Activated CD4-positive, alpha-beta T cell treated with anti-CD3 and anti-CD28 coated beads for 36 hours (primary cell): ENCODE data around the gene KRT17. TPM values are rescaled to one million over a fixed set of nuclear protein-coding genes. Genes with fewer than 3 reads are reported as not detected.
"Not testable (repeated sequence)": the region's sequence is repeated elsewhere in the genome, so short reads cannot be mapped to it uniquely, and the experiment has no call there.

Experiments used
- ATAC-seq: fragments of 200-7000 bp; cut with Tn5 transposase; one replicate; pipeline ENCODE4 v1.10.0; 2021; ENCODE audit warnings: mild to moderate bottlenecking, moderate library complexity
- CTCF ChIA-PET: fragments of 350-600 bp; sonication (Branson Sonifier 250); formaldehyde crosslinking; loops from one replicate; lab custom pipeline; 2021; ENCODE audit warnings: antibody characterized with exemption; lab: Charles Lee
- POLR2A ChIA-PET: fragments of 350-600 bp; sonication (Branson Sonifier 250); formaldehyde crosslinking; loops from one replicate; lab custom pipeline; 2021; ENCODE audit warnings: antibody characterized with exemption, inconsistent platforms; lab: Charles Lee
- DNase-seq: peaks from one replicate; pipeline ENCODE4 v3.0.0-alpha.2; 2020
- H3K27ac Mint-ChIP-seq: one replicate; pipeline ENCODE4 v1.8.0; 2021; ENCODE audit warnings: mixed read lengths
- H3K27me3 Mint-ChIP-seq: one replicate; pipeline ENCODE4 v1.8.0; 2021; ENCODE audit warnings: mixed read lengths
- H3K36me3 Mint-ChIP-seq: one replicate; pipeline ENCODE4 v1.8.0; 2021; ENCODE audit warnings: low read depth, mixed read lengths
- H3K4me1 Mint-ChIP-seq: one replicate; pipeline ENCODE4 v1.8.0; 2021; ENCODE audit warnings: mixed read lengths
- H3K4me3 Mint-ChIP-seq: one replicate; pipeline ENCODE4 v1.8.0; 2021; ENCODE audit warnings: mild to moderate bottlenecking, moderate library complexity, mixed read lengths
- H3K9me3 Mint-ChIP-seq: one replicate; pipeline ENCODE4 v1.8.0; 2021; ENCODE audit warnings: low read depth, mixed read lengths
- intact Hi-C, 2 experiments: fragments of 100-400 bp; cut with DNase I in 1 of 2; cut with micrococcal nuclease in 1 of 2; formaldehyde crosslinking; loops; one replicate each; pipeline versions ENCODE4 v1.14.2 to v1.15.1; 2022 to 2024; cut with DNase I, micrococcal nuclease
- total RNA-seq, 2 experiments: library from RNA; stranded (reverse); gene quantifications; one replicate each; pipeline ENCODE4 v1.2.3, GENCODE V29; 2021

KRT17 gene
- total RNA-seq, 2 experiments from 2014 or later = not detected

- peaks cover 2% of the 10 kb centered on the region for H3K27me3 Mint-ChIP-seq
- DNase-seq (no peak), ATAC-seq (no peak)
- no peaks in the 10 kb centered on the region for H3K4me1 Mint-ChIP-seq
- H3K36me3 Mint-ChIP-seq = no peaks in the 10 kb centered on the region
- no peak overlapping the region for H3K27ac Mint-ChIP-seq
- H3K4me3 Mint-ChIP-seq = no peak overlapping the region
- intact Hi-C loops = no loop called here
- ChIA-PET CTCF (interaction anchor here (0.6 to 1.4 kb wide), 3 partner anchors 37 to 90 kb away, joined by 3 read pairs; no protein-coding TSS in a partner anchor), POLR2A (no interaction called here)
- H3K9me3 Mint-ChIP-seq = no peaks in the 10 kb centered on the region
Observed at GRCh38 chr17:41585301-41586056, 38.9 kb downstream of the KRT17 start.

DNA sequence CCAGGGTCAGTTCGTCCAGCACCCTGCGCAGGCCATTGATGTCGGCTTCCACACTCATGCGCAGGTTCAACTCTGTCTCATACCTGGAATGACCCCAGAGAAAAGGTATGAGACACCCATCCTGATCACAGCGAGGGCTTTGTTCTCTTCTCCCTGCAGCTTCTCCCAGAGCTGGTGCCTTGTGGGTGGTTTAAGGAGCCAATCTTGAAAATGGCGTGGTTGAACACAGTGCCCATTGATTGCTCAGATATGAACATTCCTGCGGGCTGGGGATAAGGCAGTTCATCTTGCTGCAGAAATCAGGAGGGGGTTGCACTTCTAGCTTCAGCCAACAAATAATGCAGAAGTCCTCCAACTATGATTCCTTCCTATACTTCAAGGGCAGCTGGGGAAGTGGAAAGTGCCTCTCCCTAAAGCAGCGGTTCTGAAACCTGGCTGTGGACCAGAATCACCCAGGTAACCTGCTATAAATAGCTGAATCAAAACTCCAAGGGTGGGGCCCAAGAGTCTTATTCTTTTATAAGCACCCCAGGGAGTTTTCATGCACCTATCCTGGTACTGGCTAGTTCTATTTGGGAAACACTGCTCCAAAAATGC, 39.9 kb downstream of the KRT17 start:
- ChIA-PET POLR2A (interaction anchor here (0.7 kb wide), 1 partner anchor 724 kb away, joined by 3 read pairs; no protein-coding TSS in a partner anchor), CTCF (interaction anchor here (0.6 to 1.4 kb wide), 4 partner anchors 36 to 89 kb away, joined by 3 read pairs; no protein-coding TSS in a partner anchor)

GRCh38 chr17:41583137-41584127, 40.9 kb downstream of the KRT17 start:
- ChIA-PET POLR2A (no interaction called here), CTCF (interaction anchor here (0.6 to 1.4 kb wide), 2 partner anchors 35 to 65 kb away, joined by 3 read pairs; no protein-coding TSS in a partner anchor)
- ATAC-seq (no peak), DNase-seq (no peak)
- intact Hi-C loops = no loop called here
- Mint-ChIP-seq H3K4me1 (no peaks in the 10 kb centered on the region), H3K9me3 (no peaks in the 10 kb centered on the region), H3K27ac (no peak overlapping the region), H3K36me3 (no peaks in the 10 kb centered on the region), H3K4me3 (no peak overlapping the region), H3K27me3 (peaks cover 5% of the 10 kb centered on the region)

More for the DNA sequence above, 39.9 kb downstream of the KRT17 start:
- DNase-seq, intact Hi-C loops, H3K27ac Mint-ChIP-seq, H3K36me3 Mint-ChIP-seq, H3K4me3 Mint-ChIP-seq, ATAC-seq, H3K9me3 Mint-ChIP-seq, H3K27me3 Mint-ChIP-seq, H3K4me1 Mint-ChIP-seq: not testable (repeated sequence)

- ChIA-PET CTCF (interaction anchor here (0.6 to 1.9 kb wide), 4 partner anchors 33 to 385 kb away, joined by 3 to 11 read pairs (median 3); partner anchors contain the start of gene KRT19), POLR2A (interaction anchor here (0.7 kb wide), 1 partner anchor 325 kb away, joined by 3 read pairs; no protein-coding TSS in a partner anchor)
- peaks cover 11% of the 10 kb centered on the region for H3K27me3 Mint-ChIP-seq
- DNase-seq, ATAC-seq, H3K4me1 Mint-ChIP-seq, H3K27ac Mint-ChIP-seq, H3K9me3 Mint-ChIP-seq, H3K36me3 Mint-ChIP-seq, H3K4me3 Mint-ChIP-seq, intact Hi-C loops: not testable (repeated sequence)
Observed at GRCh38 chr17:41582061-41582968, 42.1 kb downstream of the KRT17 start.

DNA sequence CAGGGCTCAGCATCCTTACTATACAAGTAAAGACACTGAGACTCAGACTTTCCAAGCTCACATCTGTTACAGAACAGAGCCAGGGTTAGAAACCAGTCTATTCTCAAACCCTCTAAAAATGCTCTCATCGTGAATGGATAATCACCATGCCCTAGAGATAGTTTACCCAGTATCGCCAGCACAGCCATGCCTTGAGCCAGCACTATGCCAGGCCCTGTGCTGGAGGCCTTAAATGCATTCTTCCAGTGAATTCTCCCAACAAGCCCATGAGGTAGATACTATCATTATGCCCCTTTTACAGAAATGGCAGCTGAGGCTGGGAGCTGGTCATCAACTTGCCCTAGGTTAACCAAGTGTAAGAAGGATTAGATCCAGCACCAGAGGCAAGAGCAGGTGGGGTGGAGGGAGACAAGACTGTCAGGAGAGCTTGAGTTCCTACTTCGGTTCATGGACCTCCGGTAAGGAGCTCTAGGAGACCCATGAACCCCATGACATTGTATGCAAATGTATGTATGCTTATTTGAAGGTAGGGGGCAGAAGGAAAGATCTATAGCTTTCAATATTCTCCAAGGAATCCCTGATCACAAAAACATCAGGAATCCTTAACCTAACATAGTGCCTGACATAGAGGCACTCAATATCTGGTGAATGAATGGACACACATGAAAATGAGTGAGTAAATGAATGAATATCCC, 42.9 kb downstream of the KRT17 start:
- ATAC-seq = no peak

GRCh38 chr17:41580687-41581365, 43.5 kb downstream of the KRT17 start:
- Mint-ChIP-seq H3K4me1 (no peaks in the 10 kb centered on the region), H3K27me3 (peaks cover 16% of the 10 kb centered on the region), H3K4me3 (no peak overlapping the region), H3K27ac (no peak overlapping the region), H3K36me3 (no peaks in the 10 kb centered on the region), H3K9me3 (no peaks in the 10 kb centered on the region)
- no peak for ATAC-seq
- intact Hi-C loops = no loop called here
- ChIA-PET CTCF (interaction anchor here (0.7 to 1.9 kb wide), 5 partner anchors 32 to 68 kb away, joined by 3 to 11 read pairs (median 4); partner anchors contain the start of gene KRT19), POLR2A (interaction anchor here (0.6 kb wide), 1 partner anchor 9 kb away, joined by 3 read pairs; the partner anchor contains the start of gene KRT9)
- DNase-seq = no peak

More for the DNA sequence above, 42.9 kb downstream of the KRT17 start:
- peaks cover 16% of the 10 kb centered on the region for H3K27me3 Mint-ChIP-seq
- H3K9me3 Mint-ChIP-seq = no peaks in the 10 kb centered on the region
- no peaks in the 10 kb centered on the region for H3K4me1 Mint-ChIP-seq
- H3K27ac Mint-ChIP-seq = no peak overlapping the region
- intact Hi-C loops = no loop called here
- H3K4me3 Mint-ChIP-seq = no peak overlapping the region
- CTCF ChIA-PET = interaction anchor here (0.7 to 1.9 kb wide), 5 partner anchors 32 to 84 kb away, joined by 3 to 11 read pairs (median 4); partner anchors contain the start of gene KRT19
- POLR2A ChIA-PET = interaction anchor here (0.6 kb wide), 1 partner anchor 10 kb away, joined by 3 read pairs; the partner anchor contains the start of gene KRT9
- no peaks in the 10 kb centered on the region for H3K36me3 Mint-ChIP-seq
- no peak for DNase-seq

GRCh38 chr17:41580244-41580575, 44.2 kb downstream of the KRT17 start:
- Mint-ChIP-seq H3K27me3 (peaks cover 18% of the 10 kb centered on the region), H3K36me3 (no peaks in the 10 kb centered on the region), H3K4me1 (no peaks in the 10 kb centered on the region), H3K27ac (no peak overlapping the region), H3K9me3 (no peaks in the 10 kb centered on the region), H3K4me3 (no peak overlapping the region)
- intact Hi-C loops = no loop called here
- CTCF ChIA-PET = interaction anchor here (0.7 to 2.3 kb wide), 5 partner anchors 22 to 83 kb away, joined by 3 to 23 read pairs (median 11); no protein-coding TSS in a partner anchor
- no peak for ATAC-seq
- DNase-seq = no peak
- POLR2A ChIA-PET = no interaction called here

- H3K36me3 Mint-ChIP-seq = no peaks in the 10 kb centered on the region
- ChIA-PET CTCF (interaction anchor here (0.7 to 2.6 kb wide), 9 partner anchors 8 to 88 kb away, joined by 3 to 23 read pairs (median 5); no protein-coding TSS in a partner anchor), POLR2A (interaction anchor here (0.6 kb wide), 1 partner anchor 35 kb away, joined by 6 read pairs; no protein-coding TSS in a partner anchor)
- intact Hi-C loops = loop anchor here in 1 of 2 experiments (1.0 kb wide), 4 partner anchors 30 to 87 kb away; no protein-coding TSS in a partner anchor
- no peak overlapping the region for H3K27ac Mint-ChIP-seq
- DNase-seq (peak; percentile 89), ATAC-seq (peak; percentile 99)
- H3K9me3 Mint-ChIP-seq = no peaks in the 10 kb centered on the region
- H3K27me3 Mint-ChIP-seq = peaks cover 20% of the 10 kb centered on the region
- no peak overlapping the region for H3K4me3 Mint-ChIP-seq
- H3K4me1 Mint-ChIP-seq = no peaks in the 10 kb centered on the region
Observed at GRCh38 chr17:41579484-41580243, 44.7 kb downstream of the KRT17 start.
